ENCODE measurements around the gene KCMF1. TPM values are rescaled to one million over a fixed set of nuclear protein-coding genes. Genes with fewer than 3 reads are reported as not detected.

KCMF1 gene
- total and polyA plus RNA-seq, 10 of the 15 experiments (the other 5 are each of a cell fraction or from before 2014, with no cell fraction given): 8.4 to 124 (median 43.0) TPM

- POLR2A ChIA-PET: interaction anchor here (0.6 to 3.1 kb wide), 9 partner anchors 9 to 497 kb away, joined by 3 to 11 read pairs (median 8); no protein-coding TSS in a partner anchor
- no peak overlapping the region for H3K4me3 ChIP-seq
- peaks cover 3% of the 10 kb centered on the region in 2 experiments; a peak in 3 of 4 replicates for H3K36me3 ChIP-seq (ENCODE audit: control insufficient read depth in 2 of 2, insufficient read depth in 2 of 2, low read length in 1 of 2)
- peaks cover 7% of the 10 kb centered on the region for H3K79me2 ChIP-seq (ENCODE audit: control insufficient read depth, insufficient read depth, low read length)
- FAIRE-seq: no peak
- H4K20me1 ChIP-seq (ENCODE audit: control insufficient read depth, insufficient read depth): no peaks in the 10 kb centered on the region
- peak; percentile 31 to 44; a peak in 3 of 4 replicates for TF ChIP-seq IKZF2 (IDR thresholded peaks at IDR 0.05)
- TF ChIP-seq ATF7 (IDR thresholded peaks at IDR 0.05; ENCODE audit: low read depth): peak; percentile 33; the same call in 1 of the 2 replicates
- peak; percentile 10; the same call in 1 of the 2 replicates for TF ChIP-seq PML (IDR thresholded peaks at IDR 0.05; ENCODE audit: low read length)
- no peak for TF ChIP-seq YY1 (IDR thresholded peaks at IDR 0.05; ENCODE audit: low read depth, low read length)
- TF ChIP-seq BMI1 (IDR thresholded peaks at IDR 0.05; ENCODE audit: borderline replicate concordance): no peak
- TF ChIP-seq JUNB (IDR thresholded peaks at IDR 0.05): 0 out of 2 replicates have a peak, but pooled peaks have one; percentile 26
- TF ChIP-seq MTA2 (IDR thresholded peaks at IDR 0.05; ENCODE audit: low read depth): peak; percentile 73
- no peak for TF ChIP-seq RELB (IDR thresholded peaks at IDR 0.05; ENCODE audit: low read depth)
- no peak for TF ChIP-seq ASH2L (IDR thresholded peaks at IDR 0.05; ENCODE audit: borderline replicate concordance, low read depth)
- TF ChIP-seq ZBTB40 (IDR thresholded peaks at IDR 0.05; ENCODE audit: borderline replicate concordance): no peak
- TF ChIP-seq NKRF (conservative IDR thresholded peaks at IDR 0.05): no peak
- no peak for TF ChIP-seq SIN3A (IDR thresholded peaks at IDR 0.05; ENCODE audit: low read depth, low read length)
- TF ChIP-seq EED (IDR thresholded peaks at IDR 0.05; ENCODE audit: low read depth): 0 out of 2 replicates have a peak, but pooled peaks have one; percentile 17
- ATAC-seq: peak; percentile 77
- no TSS peak for BruUV-seq (replicated peaks)
- H3K9ac ChIP-seq (ENCODE audit: control insufficient read depth, insufficient read depth, low read length): no peak overlapping the region
- H3K4me1 ChIP-seq (ENCODE audit: control insufficient read depth, insufficient read depth, low read length): peaks cover 8% of the 10 kb centered on the region
- no peaks in the 10 kb centered on the region for H3K27me3 ChIP-seq (replicated peaks in 1 of 2; ENCODE audit: control insufficient read depth in 2 of 2, insufficient read depth in 2 of 2, low read length in 1 of 2)
- in situ Hi-C loops (cut with MboI) (no loop called here), intact Hi-C loops (cut with micrococcal nuclease; ENCODE audit: unreplicated experiment) (no loop called here)
- CTCF ChIA-PET: interaction anchor here (1.0 to 2.9 kb wide), 7 partner anchors 11 to 100 kb away, joined by 3 to 14 read pairs (median 5); no protein-coding TSS in a partner anchor
- H3K27ac ChIP-seq (ENCODE audit: control insufficient read depth, insufficient read depth): no peak overlapping the region
- 58% methylated on average over 8 of the region's 12 CpGs for WGBS (ENCODE audit: insufficient coverage, insufficient replicate concordance, low lambda C conversion rate, missing lambda C conversion rate)
- SMC1A ChIA-PET (ENCODE audit: uncharacterized antibody, unreplicated experiment): interaction anchor here (0.6 to 2.0 kb wide), 9 partner anchors 11 to 33 kb away, joined by 3 to 13 read pairs (median 5); no protein-coding TSS in a partner anchor
- RAD21 ChIA-PET (ENCODE audit: unreplicated experiment): interaction anchor here (1.1 to 2.9 kb wide), 5 partner anchors 11 to 32 kb away, joined by 4 to 12 read pairs (median 6); no protein-coding TSS in a partner anchor
- DNase-seq (ENCODE audit: low read depth, low spot score): no peak
- no peak overlapping the region for H3K4me2 ChIP-seq (ENCODE audit: control insufficient read depth, insufficient read depth)
- no peaks in the 10 kb centered on the region for H3K9me3 ChIP-seq (replicated peaks; ENCODE audit: control insufficient read depth, insufficient read depth, low read length)
- no peak overlapping the region for H2AFZ ChIP-seq (ENCODE audit: control insufficient read depth, low read depth, low read length)
Observed at GRCh38 chr2:84958135-84959059, 12.6 kb upstream of the KCMF1 start.
